Stimulated activated CD4-positive, alpha-beta T cell treated with anti-CD3 and anti-CD28 coated beads, Interleukin-1b, Interleukin-23, amount 100 ng/mL, for 24 hours (primary cell): ENCODE data around the gene SLC35F5.
A peak's percentile ranks its signal among the peaks of the same experiment; 100 is the strongest.
"Not testable (repeated sequence)": the region's sequence is repeated elsewhere in the genome, so short reads cannot be mapped to it uniquely, and the experiment has no call there.

Experiments used
- DNase-seq, 4 experiments: peaks; one replicate each; pipeline ENCODE4 v3.0.0-alpha.2; 2020; ENCODE audit warnings: low read depth in 4 of 4, low spot score in 1 of 4

SLC35F5 gene

DNA sequence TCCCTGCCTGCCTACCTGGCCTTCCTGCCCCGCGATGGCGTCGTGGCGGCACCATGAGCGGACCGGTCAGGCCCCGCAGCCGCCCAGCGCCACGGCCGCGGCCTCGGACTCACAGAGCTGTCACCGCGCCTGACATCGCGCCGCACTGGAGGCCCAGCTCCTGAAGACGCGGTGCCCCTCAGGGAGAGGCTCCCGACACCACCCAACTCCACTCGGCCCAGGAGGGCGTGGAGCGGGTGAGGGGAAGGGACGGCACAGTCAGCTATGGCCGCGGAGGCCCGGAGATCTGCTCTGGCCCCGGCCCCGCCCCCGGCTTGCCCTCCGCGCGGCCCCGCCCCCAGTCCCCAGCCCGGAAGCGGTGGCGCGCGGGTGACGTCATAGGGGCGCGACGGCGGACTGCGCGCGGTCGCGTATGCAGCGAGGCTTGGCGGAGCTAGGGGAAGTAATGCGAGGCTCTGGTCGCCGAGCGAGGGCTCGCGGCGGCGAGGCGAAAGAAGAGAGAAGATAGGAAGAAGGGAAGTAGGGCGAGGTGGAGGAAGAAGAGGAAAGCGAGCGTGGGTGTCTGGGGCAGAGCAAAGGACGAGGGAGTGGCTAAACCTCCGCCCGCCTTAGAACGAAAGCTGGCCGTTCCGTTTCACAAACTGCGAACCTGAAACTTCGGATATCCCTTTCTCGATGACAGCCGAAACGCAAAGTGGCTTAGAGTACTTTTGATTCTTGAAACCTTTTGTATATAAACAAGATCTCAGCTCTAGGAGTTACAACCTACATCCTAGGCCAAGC is at the start of gene SLC35F5:
Gene SLC35F5 (minus strand): TSS at position 288 of the 783 bp plus-strand sequence. CDS start 233 bp downstream, at position 55.
- DNase-seq: peak; percentile 90 to 95 (median 92)

DNA sequence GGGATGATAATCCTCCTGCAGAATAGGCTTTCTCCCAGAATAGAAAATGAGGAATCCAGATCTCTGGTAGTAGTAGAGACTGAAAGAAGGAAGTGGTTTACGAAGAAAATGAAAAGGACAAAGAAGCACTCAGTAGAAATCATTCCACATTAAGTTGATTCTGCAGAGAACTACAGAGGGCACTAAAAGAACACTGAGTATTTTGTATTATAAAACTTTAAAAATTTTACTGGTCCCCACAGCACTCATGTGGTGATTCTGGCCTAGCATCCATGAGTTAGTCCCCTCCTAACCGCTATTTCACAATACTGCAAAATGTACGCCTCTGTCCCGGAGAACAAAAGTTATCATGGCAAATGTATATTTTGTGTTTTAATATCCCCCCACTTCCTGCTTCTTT is 42.9 kb upstream of the SLC35F5 start:
- DNase-seq: no peak

GRCh38 chr2:113797237-113797636 is 40.8 kb upstream of the SLC35F5 start:
- no peak for DNase-seq

GRCh38 chr2:113796592-113797175 is 40.2 kb upstream of the SLC35F5 start:
- no peak for DNase-seq

DNA sequence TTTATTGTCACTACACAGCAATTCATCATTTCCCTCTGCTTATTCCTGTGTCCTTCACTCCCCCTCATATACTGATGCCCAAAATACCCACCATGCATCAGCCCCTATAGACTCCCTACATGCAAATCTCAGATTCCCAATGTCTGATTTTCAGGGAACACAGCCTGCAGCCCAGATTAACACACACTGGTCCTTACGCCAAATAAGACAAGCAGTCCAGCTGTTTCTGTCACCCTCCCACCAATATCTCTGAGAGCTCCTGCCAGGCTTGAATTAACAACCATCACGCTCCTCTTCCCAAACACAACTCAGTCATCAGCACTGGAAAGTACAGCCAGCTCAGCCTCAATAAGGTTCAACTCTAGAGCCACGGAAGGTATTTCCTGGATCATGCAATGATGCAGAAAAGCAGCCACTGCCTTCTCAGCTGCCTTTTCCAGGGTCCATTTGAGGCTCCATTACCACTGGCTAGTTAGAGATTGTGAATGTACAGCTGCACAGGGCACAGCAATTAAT is 39.0 kb upstream of the SLC35F5 start:
- no peak for DNase-seq

- DNase-seq: no peak
Measured at GRCh38 chr2:113791697-113792590, 35.5 kb upstream of the SLC35F5 start.

GRCh38 chr2:113784823-113785744 is 28.6 kb upstream of the SLC35F5 start:
- DNase-seq: no peak

GRCh38 chr2:113780472-113780871 is 24.0 kb upstream of the SLC35F5 start:
- no peak for DNase-seq

- no peak for DNase-seq
Measured at GRCh38 chr2:113777371-113777770, 20.9 kb upstream of the SLC35F5 start.

DNA sequence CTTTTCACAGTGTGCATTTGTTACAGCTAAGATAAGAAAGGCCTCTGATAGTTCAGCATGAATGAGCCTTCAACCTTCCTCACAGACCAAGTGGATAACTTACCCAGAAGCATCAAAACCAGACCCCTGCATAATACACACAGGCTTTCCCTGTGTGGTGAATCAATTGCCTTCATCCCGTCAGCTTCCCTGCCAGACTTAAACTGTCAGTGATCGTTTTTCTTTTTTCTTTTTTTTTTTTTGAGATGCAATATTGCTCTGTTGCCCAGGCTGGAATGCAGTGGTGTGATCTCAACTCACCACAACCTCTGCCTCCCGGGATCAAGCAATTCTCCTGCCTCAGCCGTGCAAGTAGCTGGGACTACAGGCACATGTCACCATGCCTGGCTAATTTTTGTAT is 20.5 kb upstream of the SLC35F5 start:
- no peak for DNase-seq

- not testable (repeated sequence) for DNase-seq
Measured at GRCh38 chr2:113774616-113775015, 18.2 kb upstream of the SLC35F5 start.

GRCh38 chr2:113770929-113771328 is 14.5 kb upstream of the SLC35F5 start:
- DNase-seq: no peak

GRCh38 chr2:113769555-113769954 is 13.1 kb upstream of the SLC35F5 start:
- no peak for DNase-seq

GRCh38 chr2:113768770-113769169 is 12.3 kb upstream of the SLC35F5 start:
- DNase-seq: no peak

- DNase-seq: no peak
Measured at GRCh38 chr2:113767811-113768460, 11.5 kb upstream of the SLC35F5 start.

- DNase-seq: no peak
Measured at GRCh38 chr2:113765276-113765675, 8.8 kb upstream of the SLC35F5 start.

DNA sequence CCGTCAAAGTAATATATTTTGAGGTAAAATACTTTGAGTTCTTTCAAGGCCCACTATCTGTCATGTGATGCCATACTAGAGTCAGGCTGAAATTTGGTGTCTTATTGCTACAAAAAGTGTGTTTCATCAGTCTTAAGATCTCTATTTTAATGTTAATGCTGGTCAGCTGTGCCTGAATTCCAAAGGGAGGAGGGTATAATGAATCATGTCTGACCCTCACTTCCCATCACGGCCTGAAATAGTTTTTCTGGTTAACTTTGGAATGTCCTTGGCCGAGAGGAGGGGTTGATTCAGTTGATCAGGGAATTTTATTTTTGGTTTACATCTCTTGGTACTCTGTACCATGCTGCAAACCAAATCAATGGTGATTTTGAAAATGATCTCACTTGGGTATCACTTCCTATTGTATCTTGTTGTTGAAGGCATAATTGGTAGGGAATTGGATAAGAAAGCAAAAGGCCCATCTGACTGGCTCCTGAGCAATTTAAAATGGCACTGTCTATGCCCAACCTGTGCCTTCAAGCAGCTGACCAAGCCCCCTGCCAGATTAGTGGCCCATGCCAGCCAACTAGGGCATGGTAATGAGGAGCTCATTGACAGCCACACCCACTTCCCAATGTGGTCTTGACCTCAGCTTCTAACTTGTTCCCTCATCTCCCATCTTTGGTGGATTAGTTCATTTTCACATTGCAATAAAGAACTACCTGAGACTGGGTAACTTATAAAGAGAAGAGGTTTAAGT is 6.1 kb upstream of the SLC35F5 start:
- no peak for DNase-seq

GRCh38 chr2:113760400-113760799 is 4.0 kb upstream of the SLC35F5 start:
- no peak for DNase-seq

DNA sequence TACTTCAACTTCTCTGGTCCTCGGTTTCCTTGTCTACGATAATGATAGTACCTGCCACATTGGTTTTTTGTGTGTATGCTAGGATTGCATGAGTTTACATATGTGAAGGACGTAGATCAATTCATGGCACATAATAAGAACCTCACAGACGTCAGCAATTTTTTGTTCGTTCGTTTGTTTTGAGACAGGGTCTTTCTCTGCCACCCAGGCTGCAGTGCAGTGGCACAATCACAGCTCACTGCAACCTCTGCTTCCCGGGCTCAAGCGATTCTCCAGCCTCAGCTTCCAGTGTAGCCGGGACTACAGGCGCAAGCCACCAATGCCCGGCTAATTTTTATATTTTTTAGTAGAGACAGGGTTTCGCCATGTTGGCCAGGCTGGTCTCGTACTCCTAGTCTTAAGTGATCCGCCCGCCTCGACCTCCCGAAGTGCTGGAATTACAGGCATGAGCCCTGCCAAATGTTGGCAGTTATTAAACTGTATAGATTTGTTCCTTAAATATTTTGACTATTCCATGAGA is 756 bp upstream of the SLC35F5 start:
- no peak for DNase-seq
